Measurements from ENCODE around the gene RPL38.
"Not testable (repeated sequence)": the region's sequence is repeated elsewhere in the genome, so short reads cannot be mapped to it uniquely, and the experiment has no call there.

RPL38 gene

GRCh38 chr17:74185571-74186185 lies 17.8 kb upstream of the RPL38 start:
- no peak for DNase-seq (ENCODE audit: low read depth in 2 of 2)

GRCh38 chr17:74186498-74186897 lies 17.0 kb upstream of the RPL38 start:
- no peak for DNase-seq (ENCODE audit: low read depth in 2 of 2)

GRCh38 chr17:74187761-74188160 lies 15.7 kb upstream of the RPL38 start:
- no peak for DNase-seq (ENCODE audit: low read depth in 2 of 2)

GRCh38 chr17:74188687-74189086 lies 14.8 kb upstream of the RPL38 start:
- DNase-seq (ENCODE audit: low read depth in 2 of 2): not testable (repeated sequence)

- no peak for DNase-seq (ENCODE audit: low read depth in 2 of 2)
Measured at GRCh38 chr17:74190154-74190553, 13.3 kb upstream of the RPL38 start.

- no peak for DNase-seq (ENCODE audit: low read depth in 2 of 2)
Measured at GRCh38 chr17:74190807-74191406, 12.6 kb upstream of the RPL38 start.

GRCh38 chr17:74192950-74193781 lies 10.3 kb upstream of the RPL38 start:
- DNase-seq (ENCODE audit: low read depth in 2 of 2): no peak

- DNase-seq (ENCODE audit: low read depth in 2 of 2): no peak
Measured at GRCh38 chr17:74194682-74195081, 8.8 kb upstream of the RPL38 start.

GRCh38 chr17:74196541-74197317 lies 6.7 kb upstream of the RPL38 start:
- no peak for DNase-seq (ENCODE audit: low read depth in 2 of 2)

- no peak for DNase-seq (ENCODE audit: low read depth in 2 of 2)
Measured at GRCh38 chr17:74197801-74198200, 5.7 kb upstream of the RPL38 start.

- DNase-seq (ENCODE audit: low read depth in 2 of 2): no peak
Measured at GRCh38 chr17:74198694-74199093, 4.8 kb upstream of the RPL38 start.

- peak; percentile 32 to 43 for DNase-seq (ENCODE audit: low read depth in 2 of 2)
Measured at GRCh38 chr17:74199306-74200092, 4.0 kb upstream of the RPL38 start.

- no peak for DNase-seq (ENCODE audit: low read depth in 2 of 2)
Measured at GRCh38 chr17:74200112-74200511, 3.4 kb upstream of the RPL38 start.

- no peak for DNase-seq (ENCODE audit: low read depth in 2 of 2)
Measured at GRCh38 chr17:74201250-74201649, 2.2 kb upstream of the RPL38 start.

GRCh38 chr17:74201948-74202347 lies 1.5 kb upstream of the RPL38 start:
- no peak for DNase-seq (ENCODE audit: low read depth in 2 of 2)

- no peak for DNase-seq (ENCODE audit: low read depth in 2 of 2)
Measured at GRCh38 chr17:74202938-74203337, 540 bp upstream of the RPL38 start.

- no peak for DNase-seq (ENCODE audit: low read depth in 2 of 2)
Measured at GRCh38 chr17:74204474-74204873, 996 bp downstream of the RPL38 start.

- no peak for DNase-seq (ENCODE audit: low read depth in 2 of 2)
Measured at GRCh38 chr17:74205274-74205673, 1.8 kb downstream of the RPL38 start.

- DNase-seq (ENCODE audit: low read depth in 2 of 2): no peak
Measured at GRCh38 chr17:74206332-74206818, 2.9 kb downstream of the RPL38 start.

- peak; percentile 62 to 65 for DNase-seq (ENCODE audit: low read depth in 2 of 2)
Measured at GRCh38 chr17:74210191-74211140, 7.0 kb downstream of the RPL38 start.

Data from stimulated activated CD8-positive, alpha-beta memory T cell treated with anti-CD3 and anti-CD28 coated beads, Interleukin-7, amount 100 ng/mL, for 4 hours (primary cell).